Breast epithelium (tissue), 3 donors: ENCODE data around the gene XRCC6.

Source experiments
- POLR2A ChIP-seq: fragments of 450-650 bp; IDR thresholded peaks from one replicate; pipeline ENCODE4 v1.6.1; 2016; ENCODE audit warnings: antibody characterized with exemption, mild to moderate bottlenecking, moderate library complexity
- POLR2AphosphoS5 ChIP-seq, 3 donors: sonication (generic); formaldehyde crosslinking; IDR thresholded peaks; one replicate each; pipeline ENCODE4 v1.6.1; 2017; ENCODE audit warnings: antibody characterized with exemption in 3 of 3
- TF ChIP-seq, protein P1 (sequence below), 3 donors: fragments of 450-650 bp; IDR thresholded peaks; one replicate each; pipeline ENCODE4 v1.5.1; 2016 to 2017; ENCODE audit warnings: antibody characterized with exemption in 3 of 3, mild to moderate bottlenecking in 3 of 3, moderate library complexity in 3 of 3

DNA sequence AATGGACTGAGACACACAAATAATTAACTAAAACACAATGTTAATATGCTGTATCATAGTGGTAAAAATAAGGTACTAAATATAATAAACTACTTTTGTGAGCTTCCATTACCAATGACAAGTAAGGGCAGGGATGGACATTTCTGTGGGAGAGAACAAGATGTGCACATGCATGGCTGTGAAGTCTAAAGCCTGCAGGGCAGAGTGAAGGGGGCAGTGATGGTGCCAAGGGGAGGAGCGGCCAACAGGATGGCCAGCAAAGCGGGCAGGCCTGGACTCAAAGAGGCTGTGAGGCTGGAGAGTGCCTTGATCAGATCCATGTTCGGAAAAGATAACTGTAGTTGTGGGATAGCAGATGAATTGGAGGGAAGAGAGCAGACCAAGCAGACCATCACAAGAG is 12.7 kb upstream of the XRCC6 start:
- TF ChIP-seq, protein P1, sequence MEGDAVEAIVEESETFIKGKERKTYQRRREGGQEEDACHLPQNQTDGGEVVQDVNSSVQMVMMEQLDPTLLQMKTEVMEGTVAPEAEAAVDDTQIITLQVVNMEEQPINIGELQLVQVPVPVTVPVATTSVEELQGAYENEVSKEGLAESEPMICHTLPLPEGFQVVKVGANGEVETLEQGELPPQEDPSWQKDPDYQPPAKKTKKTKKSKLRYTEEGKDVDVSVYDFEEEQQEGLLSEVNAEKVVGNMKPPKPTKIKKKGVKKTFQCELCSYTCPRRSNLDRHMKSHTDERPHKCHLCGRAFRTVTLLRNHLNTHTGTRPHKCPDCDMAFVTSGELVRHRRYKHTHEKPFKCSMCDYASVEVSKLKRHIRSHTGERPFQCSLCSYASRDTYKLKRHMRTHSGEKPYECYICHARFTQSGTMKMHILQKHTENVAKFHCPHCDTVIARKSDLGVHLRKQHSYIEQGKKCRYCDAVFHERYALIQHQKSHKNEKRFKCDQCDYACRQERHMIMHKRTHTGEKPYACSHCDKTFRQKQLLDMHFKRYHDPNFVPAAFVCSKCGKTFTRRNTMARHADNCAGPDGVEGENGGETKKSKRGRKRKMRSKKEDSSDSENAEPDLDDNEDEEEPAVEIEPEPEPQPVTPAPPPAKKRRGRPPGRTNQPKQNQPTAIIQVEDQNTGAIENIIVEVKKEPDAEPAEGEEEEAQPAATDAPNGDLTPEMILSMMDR (IDR thresholded peaks at IDR 0.05), result no peak
- TF ChIP-seq POLR2AphosphoS5 (IDR thresholded peaks at IDR 0.05) (no peak), POLR2A (no peak)
